Amygdala (tissue), 56 donors: ENCODE measurements around the gene LPCAT2.

Experiments
- DNase-seq, 56 donors: peaks; one replicate each; lab custom pipeline; 2025; lab: John Stamatoyannopoulos, UW

LPCAT2 gene

DNA sequence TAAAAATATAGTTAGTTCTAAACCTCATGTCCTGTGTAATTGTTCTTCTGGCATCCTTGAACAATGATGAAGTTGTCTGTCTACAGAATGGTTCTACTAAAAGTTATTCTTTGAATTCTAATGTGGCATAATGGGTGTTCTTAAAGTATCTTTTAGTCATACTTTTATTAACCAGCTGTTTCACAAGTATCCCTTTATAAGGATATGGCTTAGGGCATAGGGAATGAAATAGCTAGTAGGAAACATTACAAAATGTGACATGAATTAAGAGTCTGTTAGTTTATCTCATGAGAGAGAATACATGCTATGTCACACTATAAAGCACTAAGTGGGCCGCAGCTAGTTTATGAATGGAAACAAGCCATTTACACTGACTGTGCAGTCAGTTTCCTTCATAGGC is 31.3 kb downstream of the LPCAT2 start:
- no peak for DNase-seq

DNA sequence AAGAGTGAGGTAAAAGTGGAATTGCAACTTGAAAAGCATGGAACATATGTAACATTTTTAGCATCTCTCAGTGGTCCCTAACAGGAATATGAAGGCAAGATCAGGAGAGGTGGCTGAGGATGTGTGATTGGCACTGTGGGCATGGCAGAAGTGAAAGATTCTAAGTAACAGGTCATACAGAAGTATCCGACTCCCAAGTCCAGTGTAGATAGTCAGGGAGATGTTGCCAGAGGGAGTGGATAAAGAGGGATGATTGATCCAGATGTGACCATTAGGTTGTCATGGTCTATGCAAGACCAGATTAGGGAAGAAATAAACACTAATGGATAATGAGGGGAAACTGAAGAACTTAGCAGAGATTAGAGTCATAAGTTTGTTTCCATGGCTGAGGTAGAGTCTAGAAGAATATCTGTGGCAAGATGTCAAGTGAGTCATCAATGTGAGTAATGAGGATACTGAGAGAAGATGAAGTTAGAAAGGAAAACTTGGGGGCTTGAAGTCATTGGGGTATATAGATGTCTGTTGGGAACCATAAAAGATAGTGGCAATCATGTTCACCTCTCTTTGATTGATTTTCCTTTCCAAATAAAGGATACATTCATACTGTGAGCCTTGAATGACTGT is 33.7 kb downstream of the LPCAT2 start:
- no peak for DNase-seq

DNA sequence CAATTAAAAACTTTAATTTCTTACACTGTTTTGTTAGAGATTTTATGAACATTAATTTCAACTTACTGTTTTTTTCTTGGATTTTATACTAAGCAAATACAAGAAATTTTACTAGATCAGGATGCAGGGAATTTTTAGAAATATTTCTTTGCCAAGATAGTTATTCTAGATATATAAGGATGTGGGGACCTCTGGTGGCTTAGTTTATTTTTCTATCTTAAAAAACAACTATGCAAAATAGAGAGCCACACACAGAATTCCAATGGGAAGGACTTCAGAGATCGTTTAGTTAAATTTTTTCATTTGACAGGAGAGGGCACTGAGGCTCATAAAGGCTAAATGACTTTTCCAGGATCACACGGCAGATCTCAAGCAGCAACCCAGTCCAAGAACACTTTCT is 34.6 kb downstream of the LPCAT2 start:
- DNase-seq: peak in 1 of 56 donors; percentile 70

DNA sequence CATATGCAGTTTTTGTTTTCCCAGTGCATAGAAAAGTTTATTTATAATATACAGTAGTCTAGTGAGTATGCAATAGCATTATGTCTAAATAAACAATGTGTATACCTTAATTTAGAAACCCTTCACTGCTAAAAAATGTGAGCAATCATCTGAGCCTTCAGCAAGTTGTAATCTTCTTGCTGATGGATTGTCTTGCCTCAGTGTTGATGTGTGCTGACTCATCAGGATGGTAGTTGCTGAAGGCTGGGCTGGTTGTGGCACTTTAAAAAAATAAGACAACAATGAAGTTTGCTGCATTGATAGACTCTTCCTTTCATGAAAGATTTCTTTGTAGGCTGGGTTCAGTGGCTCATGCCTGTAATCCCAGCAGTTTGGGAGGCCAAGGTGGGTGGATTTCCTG is 43.7 kb downstream of the LPCAT2 start:
- DNase-seq: no peak

DNA sequence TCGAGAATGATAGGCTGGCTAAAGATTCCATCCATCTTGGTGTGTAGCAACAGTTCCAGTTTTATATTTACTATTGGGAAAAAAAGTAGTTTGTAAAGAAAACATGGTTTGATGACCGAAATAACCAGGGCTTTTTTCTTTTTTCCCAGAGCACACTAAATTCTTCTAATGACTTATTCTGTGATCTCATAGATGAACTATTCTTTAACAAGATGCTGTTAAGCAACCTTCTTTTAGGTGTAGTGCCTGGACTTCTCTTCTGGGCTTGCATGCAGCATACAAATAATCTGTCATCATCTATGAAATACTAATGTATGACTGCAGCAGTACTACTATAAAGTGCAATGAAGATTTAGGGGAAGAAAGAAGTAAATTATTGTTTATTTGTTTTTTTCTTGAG is 46.6 kb downstream of the LPCAT2 start:
- no peak for DNase-seq

DNA sequence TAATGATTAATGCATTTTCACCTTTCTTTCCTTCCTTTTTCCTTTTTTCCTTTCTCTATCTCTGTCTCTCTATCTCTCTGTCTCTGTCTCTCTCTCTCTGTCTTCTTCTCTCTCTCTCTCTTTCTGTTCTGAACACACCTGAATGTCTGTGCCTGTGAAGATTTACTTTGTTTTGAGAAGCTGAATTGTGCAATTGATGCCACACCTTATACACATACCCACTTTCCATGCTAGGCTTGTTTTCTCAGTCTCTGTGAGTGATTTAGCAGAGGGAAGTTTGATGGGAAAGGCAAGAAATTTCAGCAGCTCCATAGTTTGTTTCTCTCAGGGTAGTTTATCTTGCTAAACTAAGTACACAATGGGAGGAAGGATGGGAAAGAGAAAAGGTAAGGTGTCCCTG is 48.3 kb downstream of the LPCAT2 start:
- no peak for DNase-seq

DNA sequence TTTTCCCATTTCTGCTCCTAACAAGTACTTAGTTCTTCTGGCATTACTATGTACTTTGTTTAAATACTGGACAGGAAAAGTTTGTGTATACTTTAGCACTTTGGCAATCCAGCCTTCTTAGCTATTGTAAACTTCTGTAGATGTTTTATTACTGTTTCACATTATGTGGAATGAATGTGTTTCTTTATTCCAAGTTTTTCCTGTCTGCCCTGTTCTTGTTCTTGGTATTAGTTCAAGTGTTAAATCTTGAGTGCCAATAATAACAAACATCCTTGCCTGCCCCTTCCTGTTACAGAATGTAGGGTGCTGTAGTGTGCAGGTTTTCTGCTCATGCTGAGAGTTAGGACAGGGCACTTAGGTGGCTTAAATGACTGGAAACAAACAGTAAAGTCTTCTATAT is 50.4 kb downstream of the LPCAT2 start:
- DNase-seq: no peak

DNA sequence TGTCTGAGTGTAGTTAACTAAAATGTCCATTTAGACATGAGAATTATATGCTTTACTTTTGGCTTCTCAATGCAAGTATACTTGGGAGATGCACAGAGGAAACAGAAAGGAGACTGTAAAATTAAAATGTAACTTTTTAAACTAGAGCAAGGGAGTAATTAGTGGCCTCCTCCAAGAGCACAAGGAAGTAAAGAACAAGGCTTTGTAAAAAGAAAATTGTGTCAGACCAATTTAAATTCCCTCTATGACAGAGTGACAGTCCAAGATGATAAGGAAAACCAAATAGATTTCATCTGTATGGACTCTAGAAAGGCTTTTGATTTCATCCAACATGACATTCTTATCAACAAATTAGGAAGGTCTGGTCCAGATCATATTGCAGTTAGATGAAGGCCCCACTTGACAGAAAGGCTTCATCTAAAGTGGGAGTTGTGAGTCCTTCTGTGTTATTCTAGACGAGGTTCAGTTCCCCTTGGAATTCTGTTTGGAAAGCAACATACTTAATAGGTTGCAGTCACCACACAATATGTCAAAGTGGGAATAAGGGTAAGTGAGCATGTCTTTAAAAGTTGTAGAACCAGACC is 51.2 kb downstream of the LPCAT2 start:
- no peak for DNase-seq

DNA sequence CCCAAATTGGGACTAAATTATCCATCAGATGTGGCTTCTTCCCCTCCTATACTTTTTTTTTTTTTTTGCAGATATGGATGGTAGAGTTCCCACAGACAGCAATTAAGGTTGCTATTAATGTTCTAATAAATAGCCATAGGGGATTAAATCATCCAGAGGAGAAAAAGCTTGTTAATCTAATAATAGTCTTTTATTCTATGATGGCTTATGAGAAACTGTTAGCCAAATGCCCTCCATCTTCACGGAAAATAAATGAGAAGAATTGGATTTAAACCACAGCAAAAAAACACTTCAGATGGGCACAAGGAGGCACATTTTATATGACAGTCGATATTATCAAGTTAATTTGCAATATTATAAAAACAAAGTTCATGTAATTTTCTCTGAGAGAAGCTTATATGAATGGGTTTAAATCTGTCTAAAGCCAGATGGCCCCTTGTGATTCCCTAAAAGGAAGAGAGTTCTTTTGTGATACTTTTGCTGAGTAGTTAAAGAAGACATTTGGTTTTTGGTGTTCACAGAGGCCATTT is 52.5 kb downstream of the LPCAT2 start:
- DNase-seq: no peak

DNA sequence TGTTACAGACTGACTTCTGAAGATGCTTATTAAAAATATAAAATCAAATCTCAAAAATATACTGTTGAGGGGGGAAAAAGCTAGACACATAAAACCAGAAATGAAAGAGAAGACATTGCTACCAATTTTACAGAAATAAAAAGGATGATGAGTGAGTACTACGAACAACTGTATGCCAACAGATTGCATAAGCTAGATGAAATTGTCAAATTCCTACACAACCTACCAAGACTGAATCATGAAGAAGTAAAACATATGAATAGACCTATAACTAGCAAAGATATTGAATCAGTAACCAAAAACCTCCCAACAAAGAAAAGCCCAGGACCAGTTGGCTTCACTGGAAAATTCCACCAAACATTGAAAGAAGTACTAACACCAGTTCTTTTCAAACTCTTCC is 54.1 kb downstream of the LPCAT2 start:
- DNase-seq: no peak

DNA sequence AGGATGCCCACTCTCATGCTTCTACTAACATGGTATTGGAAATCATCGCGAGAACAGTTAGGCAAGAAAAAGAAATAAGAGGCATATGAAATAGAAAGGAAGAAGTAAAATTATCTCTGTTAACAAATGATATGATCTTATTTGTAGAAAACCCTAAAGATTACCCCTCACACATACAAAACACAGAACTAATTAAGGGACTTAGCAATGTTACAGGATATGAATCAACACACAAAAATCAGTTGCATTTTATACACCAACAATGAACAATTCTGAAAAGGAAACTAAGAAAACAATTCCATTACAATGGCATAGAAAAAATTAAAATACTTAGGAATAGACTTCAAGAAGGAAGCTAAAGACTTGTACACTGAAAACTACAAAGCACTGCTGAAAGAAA is 54.9 kb downstream of the LPCAT2 start:
- DNase-seq: no peak

DNA sequence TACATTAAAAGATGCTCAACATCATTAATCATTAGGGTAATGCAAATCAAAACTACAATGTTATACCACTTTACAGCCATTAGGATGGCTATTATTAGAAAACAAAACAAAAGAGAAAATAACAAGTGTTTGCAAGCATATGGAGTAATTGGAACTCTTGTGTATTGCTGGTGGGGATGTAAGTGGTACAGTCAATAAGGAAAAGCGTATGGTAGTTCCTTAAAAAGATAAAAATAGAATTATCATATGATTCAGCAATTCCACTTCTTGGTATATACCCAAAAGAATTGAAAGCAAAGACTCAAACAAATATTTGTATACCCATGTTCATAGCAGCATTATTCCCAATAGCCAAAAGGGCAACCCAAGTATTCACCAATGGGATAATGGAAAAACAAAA is 56.2 kb downstream of the LPCAT2 start:
- DNase-seq: no peak

DNA sequence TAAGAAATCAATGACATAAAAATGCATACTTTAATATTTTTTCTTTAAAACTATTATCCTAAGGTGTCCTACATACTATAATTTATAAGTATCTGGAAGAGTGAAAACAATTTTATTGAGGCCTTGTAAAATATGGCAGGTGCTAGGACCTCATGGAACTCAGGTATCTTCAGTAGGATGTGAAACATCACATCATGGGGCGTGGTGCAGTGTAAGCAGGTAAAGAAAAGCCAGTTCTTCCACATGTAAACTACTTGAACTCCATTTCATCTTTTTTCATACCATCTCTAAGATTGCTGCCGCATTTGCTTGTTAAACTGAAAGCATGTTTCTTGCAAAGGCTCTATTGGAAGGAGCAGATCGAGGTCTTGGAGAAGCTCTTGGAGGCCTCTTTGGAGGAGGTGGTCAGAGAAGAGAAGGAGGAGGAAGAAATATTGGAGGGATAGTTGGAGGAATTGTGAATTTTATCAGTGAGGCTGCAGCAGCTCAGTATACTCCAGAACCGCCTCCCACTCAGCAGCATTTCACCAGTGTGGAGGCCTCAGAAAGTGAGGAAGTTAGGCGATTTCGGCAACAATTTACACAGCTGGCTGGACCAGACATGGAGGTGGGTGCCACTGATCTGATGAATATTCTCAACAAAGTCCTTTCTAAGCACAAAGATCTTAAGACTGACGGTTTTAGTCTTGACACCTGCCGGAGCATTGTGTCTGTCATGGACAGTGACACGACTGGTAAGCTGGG is 57.7 kb downstream of the LPCAT2 start, which contains the start of gene CAPNS2:
TSS of gene CAPNS2 (plus strand) at position 253 of the 744 bp plus-strand sequence. CDS start at position 326, 73 bp downstream.
- no peak for DNase-seq

DNA sequence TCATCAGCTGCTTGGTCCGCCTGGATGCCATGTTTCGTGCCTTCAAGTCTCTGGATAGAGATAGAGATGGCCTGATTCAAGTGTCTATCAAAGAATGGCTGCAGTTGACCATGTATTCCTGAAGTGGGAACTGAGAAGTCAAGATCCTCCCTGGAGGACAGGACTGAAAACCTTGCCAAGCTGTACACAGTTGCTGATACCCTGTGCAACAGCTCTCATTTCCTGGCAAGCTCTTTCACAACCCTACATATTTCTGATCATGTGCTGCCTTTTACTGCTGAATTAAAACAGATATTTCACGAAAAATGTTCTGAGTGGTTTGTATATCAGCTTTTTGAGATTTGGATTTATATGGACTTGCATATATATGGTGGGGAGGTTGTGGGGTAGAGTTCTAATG is 58.5 kb downstream of the LPCAT2 start:
- DNase-seq: no peak

DNA sequence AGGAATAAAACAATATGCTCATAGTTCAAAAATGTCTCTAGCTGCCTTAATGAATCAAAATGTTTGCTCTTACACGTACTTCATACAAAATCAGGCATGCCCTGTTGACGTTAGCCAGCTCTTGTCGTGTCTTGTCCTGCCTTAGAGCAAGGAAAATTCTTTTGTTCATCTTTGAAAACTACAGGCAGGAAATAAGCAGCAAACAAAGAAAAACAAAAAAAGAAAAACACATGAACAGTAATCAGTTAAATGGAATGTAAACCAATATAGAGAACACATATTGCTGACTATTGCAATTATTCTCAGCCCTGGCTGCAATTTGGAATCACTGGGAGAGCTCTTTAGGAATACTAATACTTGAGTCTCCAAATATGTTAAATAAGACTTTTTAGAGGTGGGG is 59.3 kb downstream of the LPCAT2 start:
- DNase-seq: no peak

DNA sequence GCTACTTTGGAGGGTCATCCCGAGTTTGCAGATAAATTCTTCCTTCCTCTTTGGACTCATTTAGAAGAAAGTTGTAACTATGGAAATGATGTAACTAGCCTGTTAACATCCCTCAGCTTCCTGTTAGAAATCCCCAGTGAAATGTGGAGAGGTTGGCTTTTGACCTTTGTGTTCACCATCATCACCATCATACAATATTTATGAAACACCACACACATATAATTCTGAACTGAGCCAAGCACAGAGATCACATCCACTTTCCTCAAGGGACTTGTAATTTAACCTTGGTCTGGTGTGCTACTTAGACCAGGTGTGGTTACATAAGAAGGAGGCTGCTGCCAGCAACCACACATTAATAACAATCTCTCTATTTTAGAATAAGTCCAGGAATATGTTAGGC is 60.2 kb downstream of the LPCAT2 start:
- DNase-seq: no peak

DNA sequence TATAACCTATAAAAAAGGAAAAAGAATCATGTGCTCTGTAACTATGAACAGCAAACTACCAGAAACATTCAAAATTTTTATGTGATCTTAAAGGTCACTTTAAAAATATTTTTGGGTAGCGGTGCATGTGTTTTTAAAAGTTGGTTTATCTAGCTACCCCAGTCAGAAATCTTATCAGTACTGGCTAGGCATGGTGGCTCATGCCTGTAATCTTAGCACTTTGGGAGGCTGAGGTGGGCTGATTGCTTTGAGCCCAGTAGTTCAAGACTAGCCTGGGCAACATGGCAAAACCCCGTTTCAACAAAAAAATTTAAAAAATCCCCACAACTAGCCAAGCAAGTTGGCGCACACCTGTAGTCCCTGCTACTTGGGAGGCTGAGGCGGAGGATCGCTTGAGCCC is 61.3 kb downstream of the LPCAT2 start:
- no peak for DNase-seq

DNA sequence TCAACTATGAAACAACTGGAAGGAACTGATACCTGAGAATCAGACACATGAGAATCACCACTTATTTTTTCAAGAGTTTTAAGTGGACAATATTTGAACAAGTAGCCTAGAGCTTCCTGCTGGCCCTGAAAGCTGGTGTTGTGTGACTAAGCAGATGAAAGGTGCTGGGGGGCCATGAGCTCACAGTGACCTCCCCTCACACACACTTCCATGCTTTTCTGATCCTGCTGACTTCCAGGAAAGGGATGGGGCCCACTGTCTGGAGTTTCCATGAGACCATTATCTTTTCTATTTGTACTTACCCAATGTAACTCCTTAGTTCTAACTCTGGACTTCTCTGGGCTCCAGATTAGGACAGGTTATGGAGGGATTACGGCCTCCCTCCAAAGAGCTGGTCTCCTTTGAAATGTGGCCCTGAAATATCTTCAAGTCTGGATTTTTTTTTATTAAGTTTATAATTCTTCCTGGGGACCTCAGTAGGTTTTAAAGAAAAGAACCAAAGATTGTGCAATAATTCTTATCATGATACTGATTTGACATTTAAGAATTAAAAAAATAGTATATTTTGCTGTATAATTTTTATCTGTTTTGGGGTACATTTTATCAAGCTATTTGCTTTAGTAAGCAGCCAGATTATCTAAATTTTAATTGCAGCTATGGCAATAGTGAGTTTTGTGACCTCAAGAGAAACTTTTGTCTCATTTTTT is 62.5 kb downstream of the LPCAT2 start:
- DNase-seq: no peak

DNA sequence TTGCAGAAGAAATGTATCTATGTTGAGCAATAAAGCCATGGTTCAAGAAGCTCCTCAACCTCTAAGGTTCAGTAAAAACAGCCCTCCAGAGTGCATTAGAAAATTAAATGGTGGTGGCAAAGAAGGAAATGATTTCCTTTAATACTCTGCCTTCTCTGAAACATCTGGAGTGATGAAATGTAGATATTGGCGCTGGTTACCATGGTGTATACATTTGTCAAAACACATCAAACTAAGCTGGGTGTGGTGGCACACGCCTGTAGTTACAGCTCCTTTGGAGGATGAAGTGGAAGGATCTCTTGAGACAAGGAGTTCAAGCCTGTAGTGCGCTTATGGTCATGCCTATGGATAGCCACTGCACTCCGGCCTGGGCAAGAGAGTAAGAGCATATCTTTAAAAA is 63.6 kb downstream of the LPCAT2 start:
- no peak for DNase-seq

DNA sequence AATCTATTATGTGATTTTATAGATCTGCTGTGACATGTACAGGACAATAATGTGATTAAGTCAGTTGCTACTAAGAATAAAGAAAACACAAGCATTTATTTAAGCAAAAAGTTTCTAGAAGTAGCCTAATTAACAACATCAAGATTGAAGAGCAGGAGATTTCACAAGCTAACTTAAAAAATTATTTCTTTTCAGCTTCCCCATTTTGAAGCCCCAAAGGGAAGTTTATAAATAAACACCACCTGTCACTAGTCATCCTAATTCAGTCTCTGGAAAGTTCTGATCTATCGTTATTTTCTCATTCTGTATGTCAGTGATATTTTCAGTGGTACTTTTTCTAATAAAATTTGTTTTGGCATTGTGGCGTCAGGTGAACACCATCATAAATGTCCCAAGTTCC is 65.9 kb downstream of the LPCAT2 start:
- no peak for DNase-seq

DNA sequence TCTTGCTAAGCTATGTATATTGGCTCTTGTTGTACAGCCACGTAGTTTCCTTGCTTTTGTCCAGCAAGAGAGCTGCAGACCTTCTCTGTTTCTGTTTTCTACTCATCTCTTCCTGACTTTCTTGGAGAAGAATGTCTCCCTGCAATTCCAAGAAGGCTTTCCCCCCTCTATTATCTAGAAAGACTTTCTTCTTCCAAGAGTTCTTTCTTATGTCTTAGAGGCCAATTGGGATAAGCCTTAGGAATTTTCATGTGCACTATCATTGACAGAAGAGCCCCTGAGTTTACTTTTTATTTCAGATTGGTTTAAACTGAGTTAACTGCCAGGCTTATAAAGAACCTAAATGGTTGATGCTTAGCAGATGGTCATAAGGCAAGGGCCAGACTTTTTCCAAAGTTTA is 66.6 kb downstream of the LPCAT2 start:
- DNase-seq: no peak
